ENCODE measurements around the gene OR6Q1. TPM values are rescaled to one million over a fixed set of nuclear protein-coding genes. Genes with fewer than 3 reads are reported as not detected.

Gene OR6Q1
- total RNA-seq, 1 experiment from 2014 or later: not detected

DNA sequence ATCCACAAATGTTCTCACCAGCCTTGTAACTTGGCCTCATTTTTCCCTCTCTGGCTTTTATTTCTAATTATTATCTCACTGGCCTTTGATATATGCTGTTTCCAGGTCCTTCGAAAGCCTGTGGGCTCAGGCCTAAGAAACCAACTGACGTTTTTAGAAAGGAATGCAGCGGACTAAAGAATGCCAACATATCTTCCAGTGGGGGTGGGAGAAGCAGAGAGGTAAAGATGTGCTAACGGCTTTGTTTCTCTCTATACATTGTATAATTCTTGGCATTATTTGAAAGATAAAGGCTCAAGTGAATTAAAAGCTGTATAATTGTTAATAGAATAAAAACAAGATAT lies 28.2 kb downstream of the OR6Q1 start:
- ChIA-PET POLR2A (no interaction called here), CTCF (no interaction called here)
- intact Hi-C loops (cut with micrococcal nuclease; ENCODE audit: unreplicated experiment): no loop called here
- Histone ChIP-seq H3K9me3 (ENCODE audit: control insufficient read depth, insufficient read depth, low read depth, low read length) (no peaks in the 10 kb centered on the region), H3K36me3 (ENCODE audit: control insufficient read depth, insufficient read depth, low read length) (no peaks in the 10 kb centered on the region), H3K27me3 (ENCODE audit: control insufficient read depth, insufficient read depth, low read length) (no peaks in the 10 kb centered on the region), H3K27ac (ENCODE audit: low read length) (no peak overlapping the region), H3K4me3 (ENCODE audit: low read depth in 2 of 2, low read length in 2 of 2) (no peak overlapping the region), H3K4me1 (ENCODE audit: control insufficient read depth, insufficient read depth, low read length) (no peaks in the 10 kb centered on the region)
- no TSS peak for BruUV-seq (replicated peaks)
- DNase-seq (ENCODE audit: low read depth, low spot score) (no peak), ATAC-seq (no peak)
- in situ Hi-C loops (cut with HindIII; ENCODE audit: low pct_unique_long_range_greater_than_20kb, low sequenced_read_pairs): no loop called here
- TF ChIP-seq POLR2AphosphoS5 (IDR thresholded peaks at IDR 0.05; ENCODE audit: low read depth, low read length): no peak
- TF ChIP-seq SIN3A (IDR thresholded peaks at IDR 0.05; ENCODE audit: borderline replicate concordance, insufficient read depth, low read depth, low read length): no peak
- TF ChIP-seq, protein P1, sequence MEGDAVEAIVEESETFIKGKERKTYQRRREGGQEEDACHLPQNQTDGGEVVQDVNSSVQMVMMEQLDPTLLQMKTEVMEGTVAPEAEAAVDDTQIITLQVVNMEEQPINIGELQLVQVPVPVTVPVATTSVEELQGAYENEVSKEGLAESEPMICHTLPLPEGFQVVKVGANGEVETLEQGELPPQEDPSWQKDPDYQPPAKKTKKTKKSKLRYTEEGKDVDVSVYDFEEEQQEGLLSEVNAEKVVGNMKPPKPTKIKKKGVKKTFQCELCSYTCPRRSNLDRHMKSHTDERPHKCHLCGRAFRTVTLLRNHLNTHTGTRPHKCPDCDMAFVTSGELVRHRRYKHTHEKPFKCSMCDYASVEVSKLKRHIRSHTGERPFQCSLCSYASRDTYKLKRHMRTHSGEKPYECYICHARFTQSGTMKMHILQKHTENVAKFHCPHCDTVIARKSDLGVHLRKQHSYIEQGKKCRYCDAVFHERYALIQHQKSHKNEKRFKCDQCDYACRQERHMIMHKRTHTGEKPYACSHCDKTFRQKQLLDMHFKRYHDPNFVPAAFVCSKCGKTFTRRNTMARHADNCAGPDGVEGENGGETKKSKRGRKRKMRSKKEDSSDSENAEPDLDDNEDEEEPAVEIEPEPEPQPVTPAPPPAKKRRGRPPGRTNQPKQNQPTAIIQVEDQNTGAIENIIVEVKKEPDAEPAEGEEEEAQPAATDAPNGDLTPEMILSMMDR (IDR thresholded peaks at IDR 0.05): no peak
- TF ChIP-seq TCF7L2 (IDR thresholded peaks at IDR 0.05; ENCODE audit: low read depth, low read length): no peak
- TF ChIP-seq, protein P2, sequence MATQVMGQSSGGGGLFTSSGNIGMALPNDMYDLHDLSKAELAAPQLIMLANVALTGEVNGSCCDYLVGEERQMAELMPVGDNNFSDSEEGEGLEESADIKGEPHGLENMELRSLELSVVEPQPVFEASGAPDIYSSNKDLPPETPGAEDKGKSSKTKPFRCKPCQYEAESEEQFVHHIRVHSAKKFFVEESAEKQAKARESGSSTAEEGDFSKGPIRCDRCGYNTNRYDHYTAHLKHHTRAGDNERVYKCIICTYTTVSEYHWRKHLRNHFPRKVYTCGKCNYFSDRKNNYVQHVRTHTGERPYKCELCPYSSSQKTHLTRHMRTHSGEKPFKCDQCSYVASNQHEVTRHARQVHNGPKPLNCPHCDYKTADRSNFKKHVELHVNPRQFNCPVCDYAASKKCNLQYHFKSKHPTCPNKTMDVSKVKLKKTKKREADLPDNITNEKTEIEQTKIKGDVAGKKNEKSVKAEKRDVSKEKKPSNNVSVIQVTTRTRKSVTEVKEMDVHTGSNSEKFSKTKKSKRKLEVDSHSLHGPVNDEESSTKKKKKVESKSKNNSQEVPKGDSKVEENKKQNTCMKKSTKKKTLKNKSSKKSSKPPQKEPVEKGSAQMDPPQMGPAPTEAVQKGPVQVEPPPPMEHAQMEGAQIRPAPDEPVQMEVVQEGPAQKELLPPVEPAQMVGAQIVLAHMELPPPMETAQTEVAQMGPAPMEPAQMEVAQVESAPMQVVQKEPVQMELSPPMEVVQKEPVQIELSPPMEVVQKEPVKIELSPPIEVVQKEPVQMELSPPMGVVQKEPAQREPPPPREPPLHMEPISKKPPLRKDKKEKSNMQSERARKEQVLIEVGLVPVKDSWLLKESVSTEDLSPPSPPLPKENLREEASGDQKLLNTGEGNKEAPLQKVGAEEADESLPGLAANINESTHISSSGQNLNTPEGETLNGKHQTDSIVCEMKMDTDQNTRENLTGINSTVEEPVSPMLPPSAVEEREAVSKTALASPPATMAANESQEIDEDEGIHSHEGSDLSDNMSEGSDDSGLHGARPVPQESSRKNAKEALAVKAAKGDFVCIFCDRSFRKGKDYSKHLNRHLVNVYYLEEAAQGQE (IDR thresholded peaks at IDR 0.05; ENCODE audit: insufficient read depth in 1 of 2, low read depth in 2 of 2, low read length in 1 of 2): no peak

DNA sequence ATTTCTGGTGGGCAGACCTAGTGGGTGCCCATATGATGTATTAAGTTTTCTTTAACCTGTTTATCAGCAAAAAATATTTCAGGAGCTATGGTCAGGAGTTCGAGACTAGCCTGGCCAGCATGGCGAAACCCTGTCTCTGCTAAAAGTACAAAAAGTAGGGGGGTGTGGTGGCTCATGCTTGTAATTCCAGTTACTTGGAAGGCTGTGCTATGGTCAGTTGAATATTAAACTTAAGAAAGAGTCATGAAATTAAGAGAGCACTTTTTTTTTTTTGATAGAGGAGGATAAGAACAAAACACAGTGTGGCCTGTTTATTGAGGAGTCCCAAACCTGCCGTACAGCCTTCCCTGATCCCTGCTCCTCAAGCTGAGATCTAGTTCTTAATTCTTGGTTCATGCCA lies 29.8 kb downstream of the OR6Q1 start:
- ChIA-PET POLR2A (no interaction called here), CTCF (no interaction called here)
- H3K27ac ChIP-seq (ENCODE audit: low read length): no peak overlapping the region
- no peak overlapping the region for H3K4me3 ChIP-seq (ENCODE audit: low read depth in 2 of 2, low read length in 2 of 2)
- H3K4me1 ChIP-seq (ENCODE audit: control insufficient read depth, insufficient read depth, low read length): no peaks in the 10 kb centered on the region
- no peaks in the 10 kb centered on the region for H3K27me3 ChIP-seq (ENCODE audit: control insufficient read depth, insufficient read depth, low read length)
- no peaks in the 10 kb centered on the region for H3K9me3 ChIP-seq (ENCODE audit: control insufficient read depth, insufficient read depth, low read depth, low read length)
- no peak for ATAC-seq
- in situ Hi-C loops (cut with HindIII; ENCODE audit: low pct_unique_long_range_greater_than_20kb, low sequenced_read_pairs) (no loop called here), intact Hi-C loops (cut with micrococcal nuclease; ENCODE audit: unreplicated experiment) (loop anchor here (10.0 kb wide), 1 partner anchor 64 kb away; the partner anchor contains the start of gene OR9I1)
- no peak for TF ChIP-seq SIN3A (IDR thresholded peaks at IDR 0.05; ENCODE audit: borderline replicate concordance, insufficient read depth, low read depth, low read length)
- no peak for TF ChIP-seq TCF7L2 (IDR thresholded peaks at IDR 0.05; ENCODE audit: low read depth, low read length)
- TF ChIP-seq, protein P2 (IDR thresholded peaks at IDR 0.05; ENCODE audit: insufficient read depth in 1 of 2, low read depth in 2 of 2, low read length in 1 of 2): no peak
- TF ChIP-seq POLR2AphosphoS5 (IDR thresholded peaks at IDR 0.05; ENCODE audit: low read depth, low read length): no peak
- TF ChIP-seq, protein P1 (IDR thresholded peaks at IDR 0.05): no peak
- no peaks in the 10 kb centered on the region for H3K36me3 ChIP-seq (ENCODE audit: control insufficient read depth, insufficient read depth, low read length)
- no peak for DNase-seq (ENCODE audit: low read depth, low spot score)
- no TSS peak for BruUV-seq (replicated peaks)

Data from Panc1 (cell line).